HG03571 (cell line): ENCODE data around the gene VAV2.

Experiments
- ATAC-seq: cut with Tn5 transposase; IDR thresholded peaks from one replicate; pipeline ENCODE4 v1.9.1; 2021; ENCODE audit not compliant: unreplicated experiment

The VAV2 gene

DNA sequence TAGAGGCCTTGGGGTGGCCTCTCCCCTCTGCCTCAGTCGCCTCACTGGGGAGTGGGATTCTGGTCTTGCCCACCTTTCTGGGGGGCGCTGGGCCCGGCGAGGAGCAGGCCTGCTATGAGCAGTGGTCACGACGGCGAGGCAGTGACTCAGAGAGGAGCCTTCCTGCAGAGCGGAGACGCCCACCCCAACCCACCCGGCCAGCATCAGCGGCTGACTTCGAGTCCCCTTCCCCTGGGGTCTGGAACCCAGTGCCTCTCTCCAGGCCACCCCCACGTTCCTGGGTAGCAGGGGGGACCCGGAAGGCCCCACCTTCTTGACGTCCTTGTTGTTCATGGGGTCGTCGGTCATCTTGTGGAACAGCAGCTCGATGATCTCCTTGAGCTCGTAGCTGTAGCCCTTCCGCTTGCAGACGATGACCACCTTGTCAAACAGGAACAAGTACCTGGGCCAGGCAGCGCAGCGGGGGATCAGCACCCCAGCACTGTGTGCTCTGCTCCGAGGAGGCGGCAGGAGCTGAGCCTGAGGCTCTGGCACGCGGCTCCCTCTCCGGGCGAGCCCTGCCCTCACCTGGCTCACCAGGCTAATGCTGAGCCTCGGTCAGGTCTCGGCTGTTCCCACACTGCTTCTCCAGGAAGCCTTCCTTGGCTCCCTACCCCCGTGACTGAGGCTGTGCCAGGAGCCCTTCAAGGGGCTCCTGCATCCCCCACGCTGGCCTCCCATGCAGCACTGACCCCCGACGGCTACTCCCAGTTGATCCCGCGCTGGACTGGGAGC is 203.9 kb downstream of the VAV2 start:
- ATAC-seq: no peak

DNA sequence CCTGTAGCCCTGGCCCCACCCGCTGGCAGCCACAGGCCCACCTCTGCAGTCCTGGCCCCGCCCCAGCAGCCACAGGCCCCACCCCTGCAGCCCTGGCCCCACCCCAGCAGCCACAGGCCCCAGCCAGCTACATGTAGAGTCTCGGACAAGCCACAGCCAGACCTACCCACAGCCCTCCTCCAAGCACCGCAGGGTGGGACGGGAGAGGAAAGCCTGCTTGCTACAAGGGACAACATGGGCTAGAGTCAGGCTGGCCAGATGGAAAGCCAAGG is 204.4 kb downstream of the VAV2 start:
- no peak for ATAC-seq

DNA sequence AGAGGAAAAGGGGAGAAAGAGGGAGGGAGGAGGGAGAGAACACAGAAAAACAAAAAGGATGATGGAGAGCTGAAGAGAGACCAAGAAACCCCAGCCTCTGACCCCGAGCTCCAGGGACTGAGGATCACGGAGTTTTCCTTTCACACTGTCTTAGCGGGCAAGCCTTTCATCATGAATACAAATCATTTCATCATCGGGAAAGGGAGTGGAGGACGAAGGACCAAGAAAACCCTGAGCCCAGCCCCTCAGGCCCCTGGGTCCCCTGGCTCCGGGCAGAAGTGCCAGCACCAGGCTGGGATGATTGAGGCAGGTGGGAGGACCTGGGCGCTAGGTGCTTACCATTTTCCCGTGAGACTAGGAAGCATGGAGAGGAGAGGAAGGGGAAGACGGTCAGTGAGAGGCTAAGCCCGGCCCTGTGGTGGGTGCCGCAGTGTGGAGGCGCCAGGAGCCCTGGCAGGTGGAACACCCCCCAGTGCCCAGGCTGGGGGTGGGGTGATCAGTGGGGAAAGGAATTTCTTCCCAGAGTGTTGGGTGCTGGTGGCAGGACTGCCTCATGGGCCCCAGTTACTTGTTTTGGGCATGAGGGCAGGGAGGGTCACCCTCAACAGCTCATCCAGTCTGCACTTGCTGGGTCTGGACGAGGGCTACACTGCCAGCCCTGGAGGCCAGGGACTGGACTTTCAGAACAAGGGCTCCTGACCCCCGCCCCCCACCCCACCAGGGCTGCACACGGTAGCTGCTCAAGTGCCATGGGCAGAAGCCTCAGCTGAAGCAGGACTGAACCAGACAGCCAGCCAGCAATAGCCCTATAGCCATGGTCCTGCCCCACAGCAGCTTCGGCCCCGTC is 205.0 kb downstream of the VAV2 start:
- no peak for ATAC-seq

DNA sequence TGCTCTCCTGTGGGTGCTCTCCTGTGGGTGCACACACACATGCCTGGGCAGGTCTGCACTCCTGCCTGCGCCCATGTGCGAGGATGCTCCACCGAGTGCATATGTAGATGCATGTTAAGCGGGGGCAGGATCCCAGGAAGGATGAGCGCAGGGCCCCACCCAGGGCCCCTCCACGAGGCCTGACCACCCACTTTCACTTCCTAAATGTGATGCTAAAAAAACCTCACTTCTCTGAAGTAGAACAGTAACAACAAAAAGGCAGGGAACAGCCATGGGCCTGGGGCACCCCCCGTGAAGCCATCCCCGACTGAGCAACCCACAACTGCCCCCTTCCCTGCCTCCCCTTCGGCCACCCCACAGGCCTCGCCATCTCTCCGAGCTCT is 205.8 kb downstream of the VAV2 start:
- no peak for ATAC-seq

DNA sequence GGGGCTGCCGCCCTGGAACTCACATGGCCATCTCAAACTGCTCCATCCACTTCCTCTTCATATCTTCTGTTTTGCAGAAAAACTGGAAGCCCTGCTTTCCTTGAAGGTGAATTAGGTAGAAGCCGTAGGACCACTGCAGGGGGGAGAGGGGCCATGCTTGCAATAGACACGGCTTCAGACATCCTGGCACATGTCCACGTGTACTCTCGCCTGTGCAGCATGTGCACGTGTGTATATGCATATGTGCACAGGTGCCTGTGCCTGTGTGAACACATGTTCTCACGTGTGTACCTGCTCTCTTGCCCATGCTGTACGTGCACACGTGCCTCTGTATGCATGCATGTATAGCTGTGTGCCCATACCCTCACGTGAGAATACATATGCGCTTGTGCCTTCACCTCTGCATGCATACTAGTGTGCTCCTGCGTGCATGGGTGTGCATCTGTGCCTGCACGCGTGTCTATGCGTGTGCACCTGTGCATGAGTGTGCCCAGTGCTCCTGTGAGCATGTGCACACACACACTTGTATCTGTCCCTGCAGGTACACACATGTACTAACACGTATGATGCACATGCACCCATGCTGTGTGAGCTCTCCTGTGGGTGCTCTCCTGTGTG is 206.3 kb downstream of the VAV2 start:
- ATAC-seq: no peak

DNA sequence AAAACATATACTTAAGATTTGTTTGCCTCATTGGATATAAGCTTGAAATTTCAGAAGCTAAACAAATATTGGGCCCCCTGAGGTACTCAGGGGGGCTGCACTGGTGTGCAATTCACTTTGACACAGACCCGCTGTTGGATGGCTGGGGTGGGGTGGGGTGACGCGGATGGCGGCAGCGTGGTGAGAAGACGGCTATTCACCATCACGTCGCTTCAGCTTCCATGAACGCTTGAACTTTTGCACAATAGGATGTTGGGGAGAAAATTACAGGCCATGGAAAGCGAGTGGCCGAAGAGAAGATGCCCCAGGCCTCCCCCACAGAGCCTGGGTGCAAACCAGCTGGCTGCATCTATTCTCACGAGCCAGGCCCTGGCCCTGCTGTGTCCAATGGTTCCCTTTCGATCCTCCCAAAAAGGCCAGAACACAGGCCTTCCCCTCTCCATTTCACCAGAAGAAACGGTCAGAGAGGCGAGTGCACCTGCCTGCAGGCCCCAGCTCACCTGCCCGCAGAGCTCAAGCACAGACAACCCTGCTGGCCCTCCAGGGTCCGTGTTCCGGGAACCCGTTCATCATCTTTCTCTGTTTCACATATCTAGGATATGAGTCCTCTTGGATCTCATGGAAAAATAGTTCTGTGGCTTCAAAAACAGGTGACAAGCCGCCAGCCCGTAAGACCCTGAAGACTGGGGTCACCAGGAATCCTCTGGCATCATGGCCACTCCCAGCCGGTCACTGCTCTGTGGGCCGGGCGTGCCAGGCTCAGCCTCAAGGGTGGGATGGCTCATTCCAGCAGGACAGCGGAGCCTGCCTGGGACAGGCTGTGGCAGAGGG is 207.2 kb downstream of the VAV2 start:
- no peak for ATAC-seq

DNA sequence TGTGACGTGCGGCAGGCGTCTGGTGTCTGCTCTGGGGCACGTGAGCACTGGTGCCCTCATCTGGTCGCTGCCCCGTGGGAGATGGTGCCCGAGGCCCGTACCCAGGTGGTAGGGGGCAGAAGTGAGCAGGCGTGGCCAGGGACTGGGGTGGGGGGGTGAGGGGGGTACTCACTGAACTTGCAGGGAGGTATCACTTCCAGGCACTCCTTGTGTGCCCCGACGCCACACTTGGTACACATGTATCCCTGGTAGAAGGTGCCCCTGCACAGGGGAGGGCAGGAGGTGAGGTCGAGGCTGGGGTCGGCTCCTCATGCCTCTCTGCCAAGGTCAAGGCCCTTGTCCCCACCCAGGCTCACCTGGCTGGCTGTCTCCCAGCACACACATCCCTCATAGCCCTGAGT is 208.8 kb downstream of the VAV2 start:
- ATAC-seq: no peak

DNA sequence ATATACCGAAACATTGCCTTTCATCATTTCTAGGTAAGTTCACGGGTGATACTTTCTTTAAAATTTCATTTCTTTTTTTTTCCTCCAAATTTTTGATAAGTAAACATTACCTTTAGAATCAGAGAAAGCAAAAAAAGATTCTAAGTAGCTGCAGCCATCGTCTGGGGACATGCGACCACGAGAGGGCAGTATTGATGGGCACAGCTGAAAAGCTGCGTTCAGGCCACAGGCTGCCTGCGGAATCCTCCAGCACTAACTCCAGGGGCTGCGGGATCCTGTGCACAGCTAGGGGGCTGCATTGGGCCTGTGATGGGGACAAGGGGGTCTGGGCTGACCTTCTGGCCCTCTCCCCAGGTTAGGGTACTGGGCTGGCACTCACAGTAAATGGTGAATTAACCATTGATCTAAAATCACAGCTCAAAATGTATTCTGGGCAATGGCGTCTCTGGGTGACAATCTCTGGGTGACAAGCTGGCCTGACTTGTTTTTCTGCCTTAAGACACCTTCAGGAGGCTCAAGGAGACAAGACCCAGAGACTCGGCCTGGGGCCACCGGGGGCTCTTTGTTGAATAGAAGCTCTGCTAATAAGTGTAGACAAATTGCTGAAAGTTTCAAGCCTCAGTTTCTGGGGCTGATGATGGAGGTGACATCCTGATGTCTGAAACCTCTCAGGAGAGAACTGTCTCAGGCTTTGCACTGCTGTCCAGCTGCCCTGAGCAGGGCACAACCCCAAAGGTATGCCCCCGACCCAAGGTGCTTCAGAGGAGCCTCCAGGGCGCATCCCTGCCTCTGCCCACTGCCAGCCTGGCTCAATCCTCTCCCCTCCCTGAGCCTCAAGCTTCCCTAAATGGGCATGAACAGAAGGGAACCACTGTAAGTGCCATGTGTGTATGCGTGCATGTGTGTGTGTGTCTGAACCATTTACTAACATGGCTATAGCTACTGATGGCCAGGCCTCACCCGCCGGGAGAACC is 209.7 kb downstream of the VAV2 start:
- ATAC-seq: no peak

DNA sequence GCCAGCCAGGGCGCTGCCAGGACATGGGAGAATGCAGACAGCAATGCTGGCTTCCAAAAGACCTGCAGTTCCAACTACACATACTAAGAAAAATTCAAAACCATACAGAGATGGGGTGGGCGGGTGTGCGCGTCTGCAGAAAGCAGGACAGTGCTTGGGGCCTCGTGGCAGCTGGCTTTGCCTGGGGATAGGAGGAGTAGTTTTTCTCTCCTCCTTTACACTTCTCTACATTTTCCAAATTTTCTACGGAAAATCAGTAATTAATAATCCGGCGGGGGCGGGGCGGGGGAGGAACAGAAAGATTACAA is 210.3 kb downstream of the VAV2 start:
- ATAC-seq: no peak

DNA sequence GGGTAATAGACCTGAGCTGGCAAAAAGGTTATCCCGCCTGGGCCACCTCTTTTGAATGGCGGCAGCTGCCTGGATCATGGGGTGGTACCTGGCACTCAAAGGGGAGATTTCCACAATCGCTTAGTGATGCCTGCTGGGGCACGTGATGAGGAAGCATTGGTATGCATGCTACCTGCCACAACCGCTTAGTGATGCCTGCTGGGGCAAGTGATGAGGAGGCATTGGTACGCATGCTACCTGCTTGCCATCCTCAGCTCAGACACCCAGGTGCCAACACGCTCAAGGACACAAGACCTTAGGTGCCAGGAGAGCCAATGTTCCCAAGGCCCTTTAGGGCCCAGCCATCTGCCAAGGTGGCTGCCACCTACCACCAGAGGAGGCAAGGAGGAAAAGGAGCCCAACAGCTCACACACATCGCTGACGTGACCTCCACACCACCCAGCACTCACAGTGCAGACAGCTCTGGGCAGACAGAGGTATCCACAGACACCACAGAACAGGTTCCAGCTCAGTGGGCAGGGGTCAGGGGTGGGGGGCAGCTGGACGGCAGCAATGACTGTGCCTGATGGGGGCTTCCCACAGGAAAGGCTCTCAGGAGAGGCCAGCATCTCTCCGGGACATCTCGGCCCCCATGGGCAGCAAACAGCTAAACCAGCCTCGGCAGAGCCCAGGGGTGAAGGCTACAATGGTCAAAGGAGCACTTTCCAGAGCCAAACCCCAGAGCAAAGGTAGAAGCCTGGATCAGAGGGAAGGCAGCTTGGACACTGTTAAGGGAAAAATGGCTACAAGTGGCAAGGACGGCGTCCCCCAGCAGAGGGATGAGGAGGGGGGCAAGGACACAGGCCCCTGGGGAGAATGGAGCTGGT is 210.9 kb downstream of the VAV2 start:
- ATAC-seq: no peak

DNA sequence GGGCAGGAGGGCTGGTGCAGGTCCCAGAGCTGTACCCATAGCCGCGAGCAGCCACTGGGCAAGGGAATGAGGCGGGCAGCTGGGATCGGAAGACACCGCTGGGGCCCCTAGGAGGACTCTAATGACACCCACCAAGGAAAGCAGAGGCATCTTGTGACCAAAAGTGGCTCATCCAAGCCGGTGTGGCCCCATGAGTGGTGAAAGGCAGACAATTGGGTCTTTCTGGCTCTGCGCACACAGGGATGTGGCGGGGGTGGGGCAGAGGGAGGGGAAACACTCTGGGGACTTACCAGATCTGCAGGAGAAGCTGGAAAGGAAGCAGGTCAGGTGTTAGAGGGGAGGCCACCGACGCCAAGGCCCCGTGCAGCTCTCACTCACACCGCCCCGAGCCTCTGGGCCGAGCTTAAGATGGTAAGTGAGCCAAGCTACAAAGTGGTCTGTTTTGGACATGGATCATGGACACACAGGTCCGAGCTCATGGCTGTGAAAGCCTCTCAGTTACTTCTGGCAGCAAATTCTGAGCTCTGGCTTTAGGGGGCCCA is 211.6 kb downstream of the VAV2 start:
- ATAC-seq: no peak

DNA sequence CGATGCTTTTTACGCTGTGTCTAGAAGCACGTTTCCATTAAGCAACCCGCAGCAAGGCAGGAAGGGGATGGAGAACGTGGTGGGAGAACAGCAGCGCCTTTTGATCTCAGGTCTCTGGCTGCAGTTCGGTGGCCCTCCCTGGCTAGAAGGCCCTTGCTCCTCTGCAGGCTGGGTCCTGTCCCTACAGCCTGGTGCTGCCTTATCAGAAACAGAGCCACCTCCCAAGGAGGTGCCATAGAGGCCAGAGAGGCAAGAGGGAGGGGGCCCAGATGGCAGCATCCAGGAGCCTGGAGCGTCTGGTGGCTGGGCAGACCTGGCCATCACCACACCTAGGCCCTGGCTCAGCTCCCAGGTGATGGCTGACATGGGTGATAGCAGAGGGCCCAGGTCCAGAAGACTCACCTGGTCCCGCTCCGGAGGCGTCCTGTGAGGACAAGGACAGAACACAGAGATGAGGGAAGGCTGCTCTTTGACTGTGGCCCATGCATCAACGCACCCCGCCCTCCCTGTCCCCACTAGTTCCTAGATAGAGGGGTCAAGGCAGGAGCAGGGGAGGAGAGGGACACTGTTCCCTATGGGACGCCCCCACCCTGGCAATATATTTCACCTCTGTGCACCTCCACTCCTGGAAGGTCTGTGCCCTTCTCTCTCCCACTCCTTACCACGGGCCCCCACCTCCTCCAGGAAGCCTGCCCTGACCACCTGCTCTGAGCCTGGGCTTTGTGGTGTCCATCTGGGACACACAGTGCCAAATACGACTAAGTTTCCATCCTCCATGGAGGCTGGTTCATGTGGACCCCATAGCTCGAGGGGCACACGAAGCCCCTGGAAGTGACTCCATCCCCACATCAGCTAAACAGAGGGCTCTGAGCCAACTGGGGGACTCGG is 212.4 kb downstream of the VAV2 start:
- no peak for ATAC-seq

DNA sequence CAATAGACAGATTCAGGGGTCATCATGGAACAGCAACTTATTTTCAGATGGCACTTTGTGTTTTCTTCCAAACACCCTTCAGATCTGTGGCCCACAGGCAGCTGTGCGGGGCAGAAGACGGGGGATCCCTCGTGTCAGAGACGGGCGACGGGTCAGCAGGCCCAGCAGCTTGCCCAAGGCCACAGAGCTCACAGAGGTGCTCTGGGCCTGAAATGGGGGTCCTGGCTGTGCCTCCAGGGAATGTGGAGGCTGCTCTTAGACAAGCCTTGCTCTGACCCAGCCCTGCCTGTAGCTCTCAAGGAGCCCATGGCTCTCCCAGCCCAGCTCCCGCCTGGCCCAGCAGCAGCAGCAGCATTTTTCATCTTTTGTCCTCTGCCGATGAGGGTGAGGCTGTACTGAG is 213.0 kb downstream of the VAV2 start:
- ATAC-seq: no peak

DNA sequence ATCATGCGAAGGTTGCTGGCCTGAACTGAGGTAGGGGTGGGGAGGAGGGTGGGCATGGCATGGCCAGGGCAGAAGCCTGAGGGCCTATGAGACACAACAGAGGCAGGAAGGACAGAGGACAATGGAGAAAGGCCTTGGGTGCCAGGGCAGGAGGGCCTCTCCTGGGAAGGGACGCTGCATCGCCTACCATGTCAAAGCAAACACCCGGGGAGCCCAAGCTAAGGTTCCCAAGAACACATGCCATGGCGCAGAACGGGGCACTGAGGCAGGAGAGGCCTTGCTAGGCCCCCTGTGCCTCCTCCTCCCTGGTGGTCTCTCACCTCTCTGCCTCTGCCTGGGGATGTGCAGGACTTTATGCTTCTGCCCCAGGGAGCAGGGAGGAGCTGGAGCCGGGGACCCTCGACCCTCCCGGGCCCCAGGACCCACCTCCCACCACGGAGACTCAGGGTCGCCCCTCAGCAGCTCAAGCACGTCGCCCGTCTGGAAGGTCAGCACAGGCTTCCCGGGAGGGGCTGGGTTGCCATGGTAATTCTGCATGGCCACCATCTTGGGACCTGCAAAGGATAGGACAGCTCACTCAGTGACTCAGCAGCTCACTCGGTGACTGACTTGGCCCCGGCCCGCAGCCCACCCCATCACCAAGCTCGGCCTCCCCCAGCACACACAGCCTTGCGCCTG is 213.6 kb downstream of the VAV2 start:
- ATAC-seq: no peak

DNA sequence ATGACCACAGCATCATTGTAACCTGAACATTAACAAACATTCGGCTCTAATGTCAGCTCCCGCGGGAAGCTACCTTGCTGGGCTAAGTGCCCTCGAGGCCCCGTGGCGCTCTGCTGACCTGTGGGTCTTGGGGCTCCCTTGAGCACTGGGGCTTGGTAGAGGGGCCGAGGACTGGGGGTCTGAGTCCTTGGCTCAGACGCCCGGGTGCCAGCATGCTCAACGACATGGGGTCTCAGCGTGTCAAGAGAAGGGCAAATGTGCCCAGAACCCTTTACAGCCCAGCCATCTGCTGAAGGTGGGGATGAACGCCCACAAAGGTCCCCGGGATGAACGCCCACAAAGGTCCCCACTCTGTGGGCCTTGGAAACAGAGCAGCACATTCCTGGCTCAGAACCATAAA is 214.3 kb downstream of the VAV2 start:
- ATAC-seq: no peak

DNA sequence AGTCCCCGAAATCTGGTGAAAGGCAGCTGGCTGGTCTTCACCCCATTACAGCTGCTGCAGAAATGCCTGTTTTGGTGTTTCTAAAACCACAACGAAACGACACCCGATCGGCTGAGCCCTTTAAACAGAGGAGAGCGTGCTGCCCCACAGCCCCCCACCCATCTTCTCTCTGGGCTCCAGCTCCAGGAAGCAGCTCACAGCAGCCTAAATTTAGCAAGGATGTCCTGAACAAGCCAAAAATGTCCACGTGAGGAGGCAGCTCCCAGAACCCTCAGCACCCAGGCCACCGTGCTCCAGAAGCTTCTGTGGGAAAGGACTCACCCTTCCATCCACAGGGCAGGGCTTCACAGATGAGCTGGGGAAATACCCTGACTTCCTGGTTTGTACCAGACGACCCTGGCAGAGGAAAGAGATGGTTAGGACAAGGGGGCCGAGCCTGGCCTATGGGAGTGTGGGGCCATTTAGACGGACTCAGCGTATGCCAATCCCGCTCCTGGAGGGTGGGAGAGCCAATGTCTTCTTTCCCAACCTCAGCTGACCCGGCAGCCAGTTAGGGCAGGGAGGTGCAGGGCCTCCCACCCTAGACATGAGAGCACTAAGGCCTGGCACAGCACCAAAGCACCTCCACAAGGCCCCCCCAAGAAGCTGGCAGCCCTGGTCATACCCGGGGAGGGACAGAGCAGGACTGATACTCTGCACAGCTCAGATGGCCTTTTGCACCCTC is 214.9 kb downstream of the VAV2 start:
- ATAC-seq: no peak
